Renal cortical epithelial cell (primary cell): ENCODE data around the gene POTEC. TPM values are rescaled to one million over a fixed set of nuclear protein-coding genes. Genes with fewer than 3 reads are reported as not detected.
"Not testable (repeated sequence)": the region's sequence is repeated elsewhere in the genome, so short reads cannot be mapped to it uniquely, and the experiment has no call there.

Experiments used
- DNase-seq: peaks from one replicate; pipeline ENCODE4 v3.0.0-alpha.2; 2011; ENCODE audit warnings: low read depth
- total RNA-seq: library from RNA; depleted of rRNA; stranded (reverse); fragments of >200 nt; gene quantifications from 2 replicates; pipeline ENCODE4 v1.2.3, GENCODE V29; 2014

Gene POTEC
- 0.52 TPM in 1 of 2 replicates, not detected in the other for total RNA-seq

DNA sequence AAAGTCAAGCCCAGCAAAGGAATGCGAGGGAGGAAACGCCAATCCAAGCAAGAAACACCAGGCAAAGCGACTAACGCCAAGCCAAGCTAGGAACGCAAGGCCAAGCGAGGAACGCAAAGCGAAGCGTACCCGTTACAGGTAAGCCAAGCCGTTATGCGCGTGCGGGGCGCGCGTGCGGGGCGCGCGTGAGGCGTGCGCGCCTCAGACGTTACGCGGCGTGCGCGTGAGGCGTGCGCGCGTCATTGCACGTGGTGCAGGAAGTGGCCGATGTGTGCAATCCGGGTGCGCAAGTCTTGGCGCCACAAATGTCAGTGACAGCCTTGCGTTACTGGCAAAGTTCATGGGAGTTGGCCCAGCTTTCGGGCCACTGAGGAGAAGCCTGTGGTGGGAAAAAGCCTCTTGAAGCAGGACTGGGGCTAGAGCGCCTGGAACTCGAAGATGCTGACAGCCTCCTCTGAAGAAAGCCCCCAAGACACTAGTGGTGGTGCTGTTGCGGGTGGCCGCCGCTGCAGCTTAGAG is at the start of gene POTEC:
POTEC (minus strand) TSS at position 155 of the 519 bp plus-strand sequence. CDS start 454 bp downstream, outside the sequence.
- not testable (repeated sequence) for DNase-seq

DNA sequence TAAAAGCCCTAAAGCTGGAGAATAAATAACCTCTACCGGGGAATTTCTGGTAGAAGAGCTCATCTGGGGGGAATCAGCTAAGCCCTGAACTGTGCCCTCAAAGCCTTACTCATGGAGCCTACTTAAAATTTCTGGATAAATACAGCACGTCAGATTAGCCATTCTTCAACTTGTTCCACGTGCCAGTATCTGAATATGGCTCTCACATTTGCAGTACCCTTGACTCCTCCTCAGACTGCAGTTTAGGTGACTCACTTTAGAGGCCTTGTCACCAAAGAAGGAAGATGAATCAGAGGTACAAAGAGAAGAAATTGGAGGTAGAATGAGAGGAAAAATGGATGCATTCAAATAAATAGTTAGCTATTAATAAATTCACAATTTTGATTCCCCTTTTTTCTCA is 34.6 kb upstream of the POTEC start:
- no peak for DNase-seq

DNA sequence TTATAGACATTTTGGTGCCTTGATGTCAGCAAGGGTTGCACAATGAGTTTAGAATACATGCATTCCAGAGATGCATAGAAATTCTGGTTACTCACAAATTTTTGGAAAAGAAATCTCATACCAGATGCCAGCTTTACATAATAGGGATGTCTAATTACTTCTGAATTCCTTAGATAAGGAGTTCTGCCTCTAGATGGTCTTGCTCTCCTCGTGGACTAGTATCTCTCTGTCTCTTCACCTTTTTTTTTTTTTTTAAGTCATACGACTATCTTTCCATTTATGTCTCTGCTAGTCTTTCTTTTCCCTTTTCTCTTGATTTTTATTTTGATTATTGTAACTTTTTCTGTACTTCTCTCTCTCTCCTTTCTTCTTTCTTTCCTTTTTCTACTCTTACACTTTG is 16.1 kb upstream of the POTEC start:
- DNase-seq, result not testable (repeated sequence)

DNA sequence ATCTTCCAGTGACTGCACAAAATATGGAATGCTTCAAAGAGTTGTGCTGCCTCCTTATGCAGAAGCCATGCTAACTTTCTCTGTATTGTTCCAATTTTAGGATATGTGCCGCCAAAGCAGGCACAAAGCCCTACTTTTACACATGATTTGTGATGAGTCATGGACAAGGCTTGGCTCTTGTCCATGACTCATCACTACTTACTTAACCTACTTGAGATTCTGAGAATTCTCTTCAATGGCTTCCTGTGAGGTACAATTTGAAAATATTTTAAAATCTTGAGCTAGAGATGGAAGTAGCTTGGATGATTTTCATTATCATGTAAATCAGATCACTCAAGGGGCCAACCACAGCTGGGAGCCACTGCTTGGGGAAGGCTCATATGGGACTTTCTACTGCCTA is 11.7 kb downstream of the POTEC start:
- peak; percentile 11 for DNase-seq

DNA sequence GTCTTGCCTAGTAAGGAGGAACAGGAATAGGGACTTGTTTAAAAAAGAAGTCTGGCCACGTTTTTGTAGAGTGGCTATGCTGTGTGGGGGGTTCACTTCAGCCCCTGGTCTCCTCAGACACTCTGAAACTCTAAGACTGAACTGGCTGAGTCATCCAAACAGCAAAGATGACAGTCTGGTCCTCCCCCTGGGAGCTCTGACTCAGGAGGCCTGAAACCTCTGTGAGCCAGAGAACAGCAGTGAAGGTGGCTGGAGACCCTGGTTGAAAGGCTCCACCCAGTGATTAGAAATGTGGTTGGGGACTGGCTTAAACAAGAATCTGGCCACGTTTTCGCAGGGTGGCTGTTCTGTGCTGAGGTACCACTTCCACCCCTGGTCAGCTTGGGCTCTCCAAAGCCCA is 32.7 kb downstream of the POTEC start:
- DNase-seq, result not testable (repeated sequence)

DNA sequence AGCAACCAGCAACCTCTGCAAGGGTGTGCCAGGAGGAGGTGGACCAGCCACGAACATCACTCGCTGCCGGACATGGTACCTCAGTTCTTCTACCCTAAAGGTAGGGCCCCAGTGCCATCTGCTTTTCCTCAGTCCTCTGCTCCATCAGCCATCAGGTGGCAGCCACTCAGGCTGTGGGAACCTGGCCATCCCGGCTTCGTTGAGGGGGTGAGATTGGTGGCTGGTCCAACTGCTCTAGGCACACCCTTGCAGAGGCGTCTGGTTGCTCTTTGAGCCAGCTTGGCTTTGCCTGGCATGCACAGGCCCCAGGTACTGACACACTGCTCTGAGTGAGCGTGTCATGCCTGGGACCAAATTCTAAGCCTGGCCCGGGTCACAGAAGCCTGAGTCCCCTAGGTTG is 39.7 kb downstream of the POTEC start:
- not testable (repeated sequence) for DNase-seq

DNA sequence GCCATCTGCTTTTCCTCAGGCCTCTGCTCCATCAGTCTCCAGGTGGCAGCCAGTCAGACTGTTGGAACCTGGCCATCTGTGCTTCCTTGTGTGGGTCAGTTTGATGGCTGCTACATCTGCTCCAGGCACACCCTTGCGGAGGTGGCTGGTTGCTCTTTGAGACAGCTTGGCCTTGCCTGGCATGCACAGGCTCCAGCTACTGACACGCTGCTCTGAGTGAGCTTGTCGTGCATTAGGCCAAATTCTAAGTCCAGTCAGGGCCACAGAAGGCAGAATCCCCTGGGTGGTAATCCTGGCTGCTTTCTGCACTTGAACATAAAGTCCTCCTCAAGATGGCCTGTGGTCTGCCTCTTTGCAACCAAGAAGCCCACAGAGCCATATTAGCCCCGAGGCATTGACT is 41.5 kb downstream of the POTEC start:
- not testable (repeated sequence) for DNase-seq

DNA sequence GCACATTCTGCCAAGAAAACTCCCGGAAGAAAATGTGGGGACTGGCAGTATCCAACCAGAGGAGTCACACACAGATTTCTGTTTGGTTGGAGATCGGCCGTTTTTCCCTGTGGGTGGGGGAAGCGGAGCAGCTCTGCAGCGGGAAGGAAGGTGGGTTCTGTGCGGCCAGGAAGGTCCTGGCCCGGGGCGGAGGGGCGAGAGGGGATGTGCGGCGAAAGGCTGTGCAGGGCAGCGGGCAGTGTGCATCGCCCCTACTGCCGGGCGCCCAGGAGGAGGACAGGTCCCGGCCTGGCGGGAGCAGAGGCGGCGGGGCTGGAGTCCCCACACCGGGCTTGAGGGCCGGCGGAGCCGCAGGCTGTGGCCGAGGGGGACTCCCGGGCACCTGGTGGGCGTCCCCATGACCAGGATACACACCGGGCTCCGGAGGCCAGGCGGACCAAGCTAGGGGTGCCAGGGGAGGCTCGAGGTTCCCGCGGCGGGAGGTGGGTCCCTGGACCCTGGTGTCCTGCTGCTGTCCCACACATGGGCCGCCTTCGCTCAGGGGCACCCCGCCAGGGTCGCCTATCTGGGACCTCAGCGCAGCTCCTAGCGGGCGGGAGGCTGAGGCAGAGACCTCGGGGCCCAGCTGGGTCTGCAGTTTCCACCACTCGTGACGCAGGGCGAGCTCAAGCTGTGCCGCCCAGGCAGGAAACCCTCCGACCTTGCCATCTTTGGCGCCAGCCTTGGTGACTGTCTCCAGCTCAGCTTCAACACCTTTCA is 54.0 kb downstream of the POTEC start:
- not testable (repeated sequence) for DNase-seq

DNA sequence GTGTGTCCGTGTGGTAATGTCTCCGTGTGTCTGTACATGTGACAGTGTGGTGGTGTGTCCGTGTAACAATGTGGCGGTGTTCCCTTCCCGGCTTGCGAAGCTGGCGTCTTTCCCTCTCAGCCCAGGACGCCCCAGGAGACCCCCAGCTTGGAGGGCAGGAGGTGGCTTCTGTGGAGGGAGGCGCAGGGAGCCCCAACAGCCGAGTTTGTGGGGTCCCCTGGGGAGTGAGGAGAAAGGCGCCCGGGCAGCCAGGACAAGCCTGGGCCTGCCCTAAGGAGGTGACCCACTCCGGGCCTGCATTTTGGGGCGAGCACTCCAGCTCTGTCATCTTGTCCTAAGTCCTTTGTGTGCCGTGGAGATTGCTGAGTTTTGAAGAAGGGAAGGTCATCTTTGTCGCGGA is 54.6 kb downstream of the POTEC start:
- not testable (repeated sequence) for DNase-seq

DNA sequence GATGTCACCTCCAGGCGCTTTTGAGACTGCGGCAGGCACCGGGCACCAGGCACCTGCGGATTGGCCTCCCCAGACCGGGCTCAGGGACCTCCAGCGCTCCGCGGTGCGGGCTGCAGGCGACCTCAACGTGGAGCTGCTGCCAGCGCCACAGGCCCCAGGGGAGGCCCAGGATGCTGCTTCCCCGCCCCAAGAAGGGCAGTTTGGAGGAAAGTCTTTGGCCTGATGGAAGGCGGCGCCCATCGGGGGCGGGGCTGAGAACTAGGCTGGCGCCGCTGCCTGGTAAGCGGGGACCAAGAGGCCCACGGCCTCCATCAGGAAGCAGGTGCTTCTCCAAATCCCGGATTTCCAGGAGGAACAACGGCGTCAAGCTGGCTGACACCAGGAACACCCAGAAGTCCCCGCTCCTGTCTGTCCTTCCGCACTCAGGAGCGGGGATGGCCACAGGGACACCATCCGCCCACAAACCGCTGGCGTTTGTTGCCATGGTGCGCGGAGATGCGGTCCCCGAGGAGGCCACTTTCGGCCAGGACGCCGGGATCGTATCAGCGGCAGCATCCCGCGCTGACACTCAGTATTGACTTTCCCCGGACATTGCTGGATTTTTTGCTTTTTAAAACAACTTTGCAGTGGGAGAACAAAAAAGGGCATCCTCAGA is 56.3 kb downstream of the POTEC start:
- DNase-seq, result not testable (repeated sequence)

DNA sequence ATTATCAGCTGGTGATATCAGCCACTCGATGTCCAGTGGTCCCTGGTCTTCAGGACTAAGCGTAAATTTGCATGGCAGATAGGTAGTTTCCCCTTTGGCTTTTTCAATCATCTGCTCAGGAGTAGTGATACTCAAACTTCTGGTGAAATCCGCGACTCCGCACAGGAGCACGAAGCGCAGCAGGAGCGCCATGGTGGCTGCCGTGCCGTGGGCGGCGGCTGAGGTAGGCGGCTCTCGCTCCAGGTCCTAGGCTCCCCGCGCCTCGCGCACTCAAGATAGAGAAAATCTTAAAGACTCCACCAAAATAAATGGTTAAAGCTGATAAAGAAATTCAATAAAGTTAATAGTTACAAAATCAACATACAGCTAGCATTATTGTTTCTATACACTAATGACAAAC is 64.3 kb downstream of the POTEC start:
- not testable (repeated sequence) for DNase-seq

DNA sequence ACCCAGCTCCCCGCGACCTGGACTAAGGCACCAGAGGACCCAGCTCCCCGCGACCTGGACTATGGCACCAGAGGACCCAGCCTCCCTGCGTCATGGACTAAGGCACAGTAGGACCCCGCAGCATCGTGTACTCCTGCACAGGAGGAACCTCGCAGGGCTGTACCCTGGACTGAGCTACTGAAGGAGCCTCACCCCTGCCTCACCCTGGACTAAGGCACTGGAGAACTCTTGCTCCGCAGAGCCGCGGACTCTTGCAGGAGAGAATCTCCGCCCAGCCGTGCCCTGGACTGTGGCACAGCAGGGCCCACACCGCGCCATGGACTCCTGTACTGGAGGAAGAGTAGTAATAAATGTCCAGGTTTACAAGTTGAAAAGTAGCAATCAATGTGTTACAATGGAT is 67.9 kb downstream of the POTEC start:
- not testable (repeated sequence) for DNase-seq

DNA sequence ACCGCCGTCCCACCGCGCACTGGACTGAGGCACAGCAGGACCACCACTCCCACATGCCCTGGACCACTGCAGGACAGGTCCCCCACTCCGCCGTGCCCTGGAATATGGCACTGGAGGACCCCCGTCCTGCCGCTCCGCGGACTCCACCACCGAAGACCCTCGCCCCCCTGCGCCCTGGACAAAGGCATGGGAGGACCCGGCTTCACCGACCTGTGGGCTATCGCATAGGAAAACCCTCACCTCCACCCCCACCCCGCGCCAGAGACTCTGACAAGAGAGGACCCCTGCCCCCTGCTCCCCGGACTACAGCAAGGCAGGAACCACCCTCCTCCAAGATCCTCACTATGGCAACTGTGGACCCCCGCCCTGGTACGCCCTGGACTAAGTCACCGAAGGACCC is 68.6 kb downstream of the POTEC start:
- not testable (repeated sequence) for DNase-seq

DNA sequence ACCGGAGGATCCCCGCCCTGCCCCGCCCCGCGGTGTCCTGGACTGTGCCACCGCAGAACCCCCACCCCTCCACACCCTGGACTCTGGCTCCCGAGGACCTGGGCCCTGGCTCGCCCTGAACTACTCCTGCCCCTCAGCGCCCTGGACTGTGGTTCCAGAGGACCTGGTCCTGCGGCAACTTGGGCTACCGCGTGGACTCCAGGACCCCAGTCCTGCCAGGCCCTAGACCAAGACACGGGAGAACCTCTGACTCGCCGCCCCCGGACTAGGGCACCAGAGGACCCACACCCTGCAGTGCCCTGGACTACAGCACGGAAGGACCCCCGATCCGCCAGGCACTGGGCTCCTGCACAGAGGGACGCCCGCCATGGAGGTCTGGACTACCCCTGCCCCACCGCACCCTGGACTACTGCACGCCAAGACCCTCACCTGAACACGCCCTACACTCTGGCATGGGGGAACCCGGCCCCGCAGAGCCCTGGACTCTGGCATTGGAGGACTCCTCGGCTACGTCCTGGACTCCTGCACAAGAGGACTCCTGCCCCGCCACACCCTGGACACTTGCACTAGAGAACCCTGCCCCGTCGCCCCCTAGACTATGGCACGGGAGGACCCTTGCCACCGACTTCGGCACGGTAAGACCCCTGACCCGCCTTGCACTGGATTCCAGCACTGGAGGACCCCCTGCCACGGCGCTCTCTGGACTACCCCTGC is 69.2 kb downstream of the POTEC start:
- DNase-seq, result not testable (repeated sequence)

DNA sequence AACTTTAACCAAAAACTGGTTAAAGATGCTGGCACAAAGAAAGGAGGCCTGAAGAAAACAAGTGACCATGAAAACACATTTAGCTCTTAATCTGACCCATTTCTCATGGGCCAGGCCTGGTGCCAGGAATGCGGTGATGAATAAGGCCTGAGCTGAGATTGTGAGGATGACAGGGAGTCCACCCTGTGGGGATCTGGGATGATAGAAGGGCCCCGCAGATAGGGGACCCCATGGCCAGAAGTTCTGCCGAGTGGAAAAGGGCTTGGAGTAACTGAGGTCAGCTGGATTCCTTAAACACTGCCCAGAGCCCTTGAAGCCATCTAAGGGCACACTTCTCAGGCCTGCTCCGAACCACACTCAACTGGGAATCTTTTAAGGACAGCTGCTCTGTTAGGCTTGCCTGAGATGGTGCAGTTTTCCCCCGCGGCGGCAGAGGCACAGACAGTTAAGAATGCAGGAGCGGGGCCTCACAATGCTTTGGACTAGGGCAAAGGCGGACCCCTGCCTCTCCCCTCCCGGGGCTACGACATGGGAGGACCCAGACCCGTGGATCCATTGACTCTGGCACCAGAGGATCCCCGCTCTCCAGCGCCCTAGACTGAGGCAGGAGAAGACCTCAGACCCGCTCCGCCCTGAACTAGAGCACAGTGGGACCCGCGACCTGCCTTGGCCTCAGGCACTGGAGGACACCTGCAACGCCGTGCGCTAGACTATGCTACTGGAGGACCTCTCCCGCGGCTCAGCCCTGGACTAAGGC is 70.0 kb downstream of the POTEC start:
- not testable (repeated sequence) for DNase-seq

DNA sequence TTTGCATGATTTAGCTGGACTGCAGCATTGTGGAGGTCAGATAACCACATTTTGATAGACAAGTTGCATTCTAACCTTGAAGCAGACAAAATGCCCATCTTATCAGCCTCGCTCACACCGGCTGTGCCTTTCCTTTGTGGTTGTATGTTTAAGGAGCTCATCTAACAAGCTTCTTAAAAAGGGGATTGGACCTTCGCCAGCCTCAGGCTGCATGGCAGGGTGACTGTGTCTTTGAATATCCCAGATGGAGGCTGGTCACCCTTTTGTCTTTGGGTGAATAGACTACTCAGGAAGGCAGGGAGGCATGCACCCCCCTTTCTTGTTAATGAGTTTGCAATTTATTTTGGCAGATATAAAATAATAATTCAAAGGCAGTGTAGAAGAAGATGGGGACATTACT is 72.1 kb downstream of the POTEC start:
- not testable (repeated sequence) for DNase-seq

DNA sequence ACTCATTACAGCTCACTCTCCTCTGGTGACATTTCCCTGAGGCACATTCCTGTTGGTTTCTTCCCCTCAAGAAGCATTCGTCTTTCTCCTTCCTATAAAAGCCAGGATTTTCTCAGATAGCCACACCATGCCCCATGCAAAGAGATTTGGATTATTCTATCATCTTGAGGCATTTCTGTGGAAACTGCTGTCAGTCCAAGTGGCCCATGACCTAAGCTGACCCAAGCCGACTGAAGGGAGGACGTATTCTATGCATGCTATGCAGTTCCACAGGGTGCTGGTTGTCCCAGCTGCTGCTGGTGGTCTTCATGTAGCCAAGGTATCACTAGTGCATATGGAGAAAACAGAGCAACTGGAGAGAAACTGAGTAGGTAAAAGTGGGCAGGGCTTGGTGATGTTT is 73.0 kb downstream of the POTEC start:
- DNase-seq, result peak; percentile 39

DNA sequence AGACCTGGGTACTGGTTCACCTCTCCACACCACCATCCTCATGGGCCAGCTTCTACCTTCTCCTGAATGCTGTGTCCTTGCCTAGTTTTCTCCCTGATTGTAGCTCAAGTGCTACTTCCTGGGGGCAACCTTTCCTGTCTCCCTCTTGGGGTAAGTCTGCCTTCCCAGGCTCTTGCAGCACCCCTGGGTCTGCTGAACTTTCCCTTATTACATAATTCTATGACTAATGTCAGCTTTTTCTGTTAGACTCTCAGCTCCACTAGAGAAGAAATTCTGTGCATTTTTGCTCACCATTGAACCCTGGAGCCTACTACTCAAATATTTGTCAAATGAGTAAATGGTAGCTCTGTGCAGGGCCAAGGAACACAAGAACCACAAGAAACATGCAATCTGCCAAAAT is 73.4 kb downstream of the POTEC start:
- peak; percentile 90 for DNase-seq

DNA sequence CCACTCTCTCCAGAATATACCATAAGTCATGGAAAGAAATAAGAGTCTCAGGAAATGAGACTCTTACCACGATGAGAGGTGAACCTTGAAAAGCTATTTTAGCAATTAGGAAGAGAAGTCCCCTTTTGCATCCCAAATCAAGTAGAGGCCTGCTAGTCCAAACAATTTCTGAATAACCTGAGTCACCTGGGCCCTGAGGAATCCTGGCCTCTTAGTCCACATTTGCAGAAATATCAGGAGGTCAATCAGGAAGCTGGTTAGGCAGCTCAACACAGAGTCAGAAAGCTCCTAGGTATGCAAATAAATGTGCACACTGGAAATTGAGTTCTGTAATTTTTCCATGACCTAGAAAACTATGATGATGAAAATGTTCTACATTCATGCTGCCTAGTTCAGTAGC is 77.4 kb downstream of the POTEC start:
- not testable (repeated sequence) for DNase-seq
